Measurements from ENCODE around the gene AHCTF1.

- TF ChIP-seq EZH2 (IDR thresholded peaks at IDR 0.05; ENCODE audit: borderline replicate concordance, low read depth, low read length, poor library complexity, severe bottlenecking) (no peak), CTCF (conservative IDR thresholded peaks at IDR 0.05; ENCODE audit: low read depth, low read length) (no peak)
Observed at GRCh38 chr1:246798606-246799496, 132.9 kb downstream of the AHCTF1 start.

Measured in A673 (cell line).